Measurements from ENCODE around the gene ATF5. TPM values are rescaled to one million over a fixed set of nuclear protein-coding genes. Genes with fewer than 3 reads are reported as not detected.

Gene ATF5
- total and polyA plus RNA-seq, 2 donors (not counting 1 experiment from before 2014, with no cell fraction given) = 9.0 to 37.6 TPM

GRCh38 chr19:49950956-49951526 lies 22.0 kb downstream of the ATF5 start:
- ATAC-seq (ENCODE audit: low read depth) = no peak
- peaks cover 3 to 8% of the 10 kb centered on the region in 2 donors for H3K4me1 ChIP-seq (ENCODE audit: control insufficient read depth in 2 of 2, insufficient read depth in 2 of 2, low read length in 2 of 2)

More at GRCh38 chr19:49950956-49951526, 22.0 kb downstream of the ATF5 start:
- Histone ChIP-seq H3K27ac (ENCODE audit: low read length in 2 of 2) (no peak overlapping the region), H4K20me1 (ENCODE audit: control insufficient read depth, insufficient read depth, low read length, poor library complexity, severe bottlenecking) (no peaks in the 10 kb centered on the region), H3K9me3 (ENCODE audit: control extremely low read depth in 1 of 3, control insufficient read depth in 2 of 3, insufficient read depth in 1 of 3, low read length in 2 of 3) (peaks cover 0 to under 1% (median 0%) of the 10 kb centered on the region in 3 donors), H3K4me3 (ENCODE audit: control extremely low read depth in 1 of 5, extremely low read depth in 1 of 5, insufficient read depth in 1 of 5, low read depth in 2 of 5, low read length in 4 of 5) (no peak overlapping the region), H2AFZ (ENCODE audit: insufficient read depth, low read depth, low read length, poor library complexity, severe bottlenecking) (no peak overlapping the region), H3K79me2 (ENCODE audit: control insufficient read depth, insufficient read depth, low read length) (no peaks in the 10 kb centered on the region), H3K36me3 (replicated peaks in 1 of 2; ENCODE audit: control extremely low read depth in 1 of 2, control insufficient read depth in 1 of 2, extremely low read depth in 1 of 2, insufficient read depth in 2 of 2, low read length in 1 of 2) (no peaks in the 10 kb centered on the region), H3K27me3 (replicated peaks in 1 of 4; ENCODE audit: control extremely low read depth in 1 of 4, control insufficient read depth in 3 of 4, insufficient read depth in 4 of 4, low read length in 3 of 4) (peaks cover 0 to 28% (median 2%) of the 10 kb centered on the region in 4 experiments), H3K9ac (ENCODE audit: low read length) (no peak overlapping the region), H3K4me2 (replicated peaks; ENCODE audit: low read depth, low read length, poor library complexity, severe bottlenecking) (no peak overlapping the region)
- CTCF ChIA-PET = interaction anchor here (0.5 to 2.6 kb wide), 3 partner anchors 17 to 34 kb away, joined by 3 to 9 read pairs (median 4); no protein-coding TSS in a partner anchor
- POLR2A ChIA-PET = no interaction called here
- Mint-ChIP-seq H3K4me1 (peaks cover 13% of the 10 kb centered on the region), H3K4me3 (no peak overlapping the region), H3K27me3 (peaks cover 39% of the 10 kb centered on the region), H3K27ac (no peak overlapping the region), H3K9me3 (ENCODE audit: insufficient read depth) (no peaks in the 10 kb centered on the region)
- DNase-seq = no peak
- intact Hi-C loops (cut with micrococcal nuclease) = no loop called here
- TF ChIP-seq CTCF (IDR thresholded peaks at IDR 0.05) = no peak
- TF ChIP-seq EZH2 (IDR thresholded peaks at IDR 0.05; ENCODE audit: borderline replicate concordance, insufficient read depth, low read depth, low read length, poor library complexity, severe bottlenecking) = no peak
- WGBS (ENCODE audit: insufficient coverage) = 88% methylated on average over 13 of the region's 13 CpGs

Data from B cell (primary cell).